ENCODE measurements around the gene DGAT2L6.

The DGAT2L6 gene

DNA sequence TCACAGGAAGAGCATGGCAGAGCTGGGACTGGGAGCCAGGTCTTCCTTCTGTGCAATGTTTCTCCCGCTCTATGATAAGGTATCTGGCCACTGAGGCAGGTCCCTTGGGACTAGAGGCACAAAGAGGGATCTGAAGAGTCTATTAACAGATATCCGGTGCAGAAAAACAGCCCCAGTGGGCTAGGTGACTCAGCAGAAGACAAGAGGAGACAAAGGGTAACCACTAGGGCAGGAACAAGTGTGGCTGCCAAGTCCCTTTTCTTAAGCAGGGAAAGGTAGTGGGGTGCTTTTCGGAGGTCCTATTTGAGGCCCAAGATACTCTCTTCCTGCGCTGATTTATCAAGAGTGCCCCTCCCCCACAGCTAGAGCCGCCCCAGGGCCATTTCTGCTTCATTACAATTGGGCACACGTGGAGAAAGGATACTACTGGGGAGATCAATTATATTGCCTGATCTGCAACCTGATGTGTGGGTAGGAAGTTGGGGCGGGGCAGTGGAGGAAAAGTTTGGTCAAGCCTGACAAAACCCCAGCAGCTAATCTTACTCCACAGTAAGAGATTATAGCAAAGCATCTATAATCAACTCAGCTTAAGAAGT lies at the start of gene DGAT2L6:
Gene DGAT2L6, plus strand, starts transcription at position 546 of the 596 bp plus-strand sequence. CDS start 100 bp downstream, outside the sequence.
- DNase-seq (ENCODE audit: low read depth in 2 of 2), result no peak

DNA sequence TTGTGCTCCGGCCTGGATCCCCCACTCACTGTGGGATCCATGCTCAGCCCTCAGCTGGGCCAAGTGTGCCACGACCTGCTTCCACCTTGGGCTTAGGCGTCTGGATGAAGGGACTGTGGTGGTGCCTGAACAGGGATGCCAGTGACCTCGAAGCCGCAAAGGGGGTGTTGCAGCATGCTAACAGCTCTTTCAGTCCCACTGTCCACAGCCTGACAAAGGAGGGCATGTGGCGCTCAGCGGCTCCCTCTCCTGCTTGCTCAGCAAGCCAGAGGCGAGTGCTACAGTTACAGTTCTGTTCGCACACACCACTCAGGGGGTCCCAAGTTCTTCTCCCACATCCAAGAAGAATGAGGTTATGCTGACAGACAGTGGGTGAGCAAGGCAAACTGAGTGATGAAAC lies 49.2 kb upstream of the DGAT2L6 start:
- no peak for DNase-seq (ENCODE audit: low read depth in 2 of 2)

GRCh38 chrX:70129816-70130215 lies 47.5 kb upstream of the DGAT2L6 start:
- no peak for DNase-seq (ENCODE audit: low read depth in 2 of 2)

DNA sequence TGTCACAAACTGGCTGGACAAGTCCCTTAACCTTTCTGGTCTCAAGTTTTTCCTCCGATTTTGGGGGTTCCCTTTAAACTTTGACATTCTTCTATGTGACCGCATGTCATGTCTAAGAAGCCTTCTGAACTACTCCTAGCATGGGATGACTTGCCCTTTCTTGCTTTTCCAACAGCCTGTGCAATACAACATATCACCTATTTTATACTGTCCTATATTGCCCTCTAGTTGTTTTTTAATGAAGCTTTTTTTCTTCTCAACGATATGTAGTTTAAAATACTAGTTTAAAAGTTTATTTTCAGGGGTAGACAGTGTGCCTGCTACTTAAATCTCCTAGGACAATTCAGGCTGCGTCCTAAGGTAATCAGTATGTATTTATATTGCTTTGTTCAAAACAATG lies 45.1 kb upstream of the DGAT2L6 start:
- no peak for DNase-seq (ENCODE audit: low read depth in 2 of 2)

DNA sequence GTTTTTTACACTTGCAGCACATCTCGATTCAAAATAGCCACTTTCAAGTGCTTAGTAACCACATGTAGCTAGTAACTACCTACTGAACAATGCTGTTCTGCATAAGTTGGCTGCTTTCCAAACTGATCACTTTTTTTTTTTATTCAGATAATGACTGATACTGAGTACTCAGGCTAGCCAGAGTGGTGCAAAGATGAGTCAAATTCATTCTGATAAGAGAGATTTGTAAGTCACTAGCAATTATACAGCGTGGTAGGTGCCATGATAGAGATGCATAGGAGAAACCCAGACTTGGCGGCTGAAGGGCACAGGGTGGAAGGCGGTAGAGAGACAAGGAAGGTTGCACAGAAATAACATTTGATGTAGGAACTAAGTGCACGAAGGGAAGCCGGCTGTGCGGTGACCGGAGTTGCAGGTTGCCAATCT lies 44.4 kb upstream of the DGAT2L6 start:
- DNase-seq (ENCODE audit: low read depth in 2 of 2), result no peak

DNA sequence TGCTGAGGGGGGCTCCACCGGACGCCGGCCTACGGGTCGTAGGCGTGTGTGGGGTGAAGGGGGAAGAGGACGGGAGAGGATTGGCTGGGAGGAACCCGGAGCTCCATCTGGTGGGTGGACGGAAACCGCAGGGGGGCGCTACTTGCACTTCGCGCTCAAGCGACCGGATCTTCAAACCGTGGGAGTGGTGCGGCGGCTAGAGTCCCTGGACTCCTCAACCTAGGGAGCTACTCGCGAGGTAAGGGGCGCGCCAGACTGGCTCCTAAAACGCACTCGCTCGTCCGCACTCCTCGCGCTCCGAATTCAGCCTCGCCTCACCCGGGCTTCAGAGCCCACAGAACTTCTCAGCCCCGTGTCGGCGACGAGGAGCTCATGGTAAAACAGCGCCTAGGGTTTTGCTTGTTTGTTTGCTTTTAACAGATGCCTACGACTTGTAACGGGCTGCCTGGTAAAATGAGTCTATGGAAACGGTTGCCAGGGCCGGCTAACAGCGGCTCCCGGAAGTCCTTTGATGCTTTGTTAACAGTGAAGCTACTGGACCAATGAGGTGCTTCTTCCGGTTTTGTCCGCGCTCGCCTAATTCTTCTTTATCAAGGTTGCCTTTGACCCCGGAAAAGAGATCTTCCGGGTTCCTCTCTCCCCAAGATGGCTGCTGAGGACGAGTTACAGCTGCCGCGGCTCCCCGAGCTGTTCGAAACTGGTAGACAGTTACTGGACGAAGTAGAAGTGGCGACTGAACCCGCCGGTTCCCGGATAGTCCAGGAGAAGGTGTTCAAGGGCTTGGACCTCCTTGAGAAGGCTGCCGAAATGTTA lies 43.8 kb upstream of the DGAT2L6 start, which contains the start of gene IGBP1:
Gene IGBP1, plus strand, starts transcription at position 145 of the 813 bp plus-strand sequence. Its CDS starts 501 bp downstream, at position 646.
- DNase-seq (ENCODE audit: low read depth in 2 of 2), result peak; percentile 45 to 55

DNA sequence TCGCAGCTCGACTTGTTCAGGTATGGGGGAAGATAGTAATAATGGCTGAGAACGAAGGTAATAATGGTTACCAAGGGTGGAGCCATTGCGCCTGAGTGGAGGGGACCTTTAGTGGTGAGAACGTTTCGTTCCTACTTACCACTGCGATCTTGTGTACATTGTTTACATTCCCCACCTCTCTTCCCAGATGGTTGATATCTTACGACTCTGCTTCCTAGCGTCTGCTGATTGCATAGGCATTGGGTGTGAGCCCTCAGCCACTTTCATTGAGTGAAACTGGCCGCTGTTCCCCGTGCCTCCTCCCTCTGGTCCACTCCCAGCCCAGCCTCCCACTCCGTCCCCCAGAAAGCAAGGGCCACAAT lies 43.2 kb upstream of the DGAT2L6 start:
- DNase-seq (ENCODE audit: low read depth in 2 of 2), result no peak

GRCh38 chrX:70138622-70139021 lies 38.7 kb upstream of the DGAT2L6 start:
- DNase-seq (ENCODE audit: low read depth in 2 of 2), result no peak

GRCh38 chrX:70139736-70140135 lies 37.5 kb upstream of the DGAT2L6 start:
- DNase-seq (ENCODE audit: low read depth in 2 of 2), result no peak

DNA sequence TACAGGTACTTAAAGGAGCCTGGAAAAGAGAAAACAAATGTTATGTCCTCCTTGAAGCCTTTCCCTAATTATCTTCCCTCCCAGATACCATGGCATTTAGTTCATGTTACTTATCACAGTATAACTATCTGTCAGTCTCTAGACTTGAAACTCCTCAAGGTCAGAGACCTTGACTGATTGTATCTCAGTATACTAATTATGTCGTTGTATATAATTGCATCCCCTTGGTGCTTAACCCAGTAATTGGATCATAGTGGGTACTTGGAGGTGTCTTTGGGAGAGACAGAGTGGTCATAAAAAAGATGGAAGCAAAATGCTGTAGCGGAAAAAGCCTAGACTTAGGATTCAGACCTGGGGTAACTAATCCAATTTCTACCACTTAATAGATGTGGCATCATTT lies 35.9 kb upstream of the DGAT2L6 start:
- DNase-seq (ENCODE audit: low read depth in 2 of 2), result no peak

DNA sequence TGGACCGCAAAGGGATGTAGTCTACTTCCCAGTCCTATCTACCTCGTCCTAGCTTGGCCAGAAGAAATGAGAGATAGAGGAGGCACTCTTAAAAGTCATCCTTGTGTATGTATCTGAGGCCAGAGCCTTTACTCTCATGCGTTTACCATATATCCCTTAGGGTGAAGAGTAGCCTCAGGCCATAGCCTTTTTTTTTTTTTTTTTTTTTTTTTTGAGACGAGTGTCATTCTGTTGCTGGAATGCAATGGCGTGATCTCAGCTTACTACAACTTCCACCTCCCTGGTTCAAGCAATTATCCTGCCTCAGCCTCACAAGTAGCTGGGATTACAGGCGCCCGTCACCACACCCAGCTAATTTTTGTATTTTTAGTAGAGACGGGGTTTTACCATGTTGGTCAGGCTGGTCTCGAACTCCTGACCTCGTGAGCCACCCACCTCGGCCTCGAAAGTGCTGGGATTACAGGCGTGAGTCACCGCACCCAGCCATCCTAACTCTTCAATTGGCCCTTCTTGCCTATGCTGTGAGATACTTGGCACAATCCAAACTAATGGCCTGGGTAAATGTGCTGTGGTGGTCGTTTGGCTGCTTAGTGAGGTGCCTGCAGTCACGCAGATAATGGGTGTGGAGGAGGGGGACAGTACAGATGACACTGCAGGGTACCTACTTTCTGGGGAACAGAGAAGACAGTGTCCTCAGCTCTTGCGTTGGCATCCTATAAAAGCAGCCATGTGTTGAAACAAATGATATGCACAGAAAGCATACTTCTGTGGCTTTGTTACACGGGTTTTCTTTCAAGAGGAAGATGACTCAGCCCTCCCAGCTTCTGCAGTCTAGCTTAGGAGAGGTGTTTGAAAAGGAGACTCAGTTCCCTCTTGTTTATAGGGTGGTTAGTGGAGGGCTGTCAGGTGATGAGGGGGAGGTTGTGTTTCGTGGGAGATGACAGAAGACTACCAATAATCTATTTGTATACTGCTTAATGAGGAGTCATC lies 10.4 kb upstream of the DGAT2L6 start:
- no peak for DNase-seq (ENCODE audit: low read depth in 2 of 2)

DNA sequence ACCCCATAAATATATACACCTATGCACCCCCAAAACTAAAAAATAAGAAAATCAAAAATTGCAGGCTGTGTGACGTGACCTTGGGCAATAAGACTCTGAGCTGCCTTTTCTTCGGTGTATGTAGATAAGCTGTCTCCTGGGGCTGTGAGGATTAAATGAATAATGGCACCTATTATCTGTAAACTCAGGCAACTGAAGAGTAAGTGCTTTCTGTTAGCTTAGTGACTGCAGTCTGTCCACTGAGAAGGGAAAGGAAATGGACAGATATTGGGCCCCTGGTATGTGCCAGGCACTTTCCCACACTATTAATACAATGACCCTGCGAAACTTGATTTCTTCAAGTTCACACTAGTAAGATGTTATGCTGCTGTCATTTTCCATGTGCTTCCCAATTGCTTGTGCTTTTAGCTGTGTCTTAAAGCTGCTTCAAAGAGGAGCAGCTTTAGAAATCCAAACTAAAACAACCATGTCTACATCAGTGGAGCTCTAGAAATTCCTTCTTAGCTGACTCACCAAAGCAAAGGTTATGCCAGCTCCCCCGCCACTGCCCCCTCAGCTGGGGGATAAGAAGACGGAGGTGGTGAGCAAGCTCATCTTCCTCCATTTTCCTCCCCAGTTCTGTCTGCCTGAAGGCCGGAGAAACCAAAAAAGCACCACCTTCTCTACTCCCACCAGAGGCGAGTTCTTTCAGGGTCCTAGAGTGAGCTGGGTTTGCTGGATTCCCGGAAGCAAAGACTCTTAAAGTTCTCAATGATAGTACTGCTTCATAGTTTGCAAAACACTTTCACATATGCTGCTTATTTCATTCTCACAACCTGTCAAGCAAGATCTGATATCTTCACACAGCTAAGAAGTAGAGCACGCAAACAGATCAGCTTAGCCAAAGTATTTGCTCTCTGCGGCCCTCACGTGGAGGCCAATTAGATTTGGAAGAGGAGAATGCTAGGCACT lies 8.8 kb upstream of the DGAT2L6 start:
- no peak for DNase-seq (ENCODE audit: low read depth in 2 of 2)

- no peak for DNase-seq (ENCODE audit: low read depth in 2 of 2)
Measured at GRCh38 chrX:70169281-70169680, 8.0 kb upstream of the DGAT2L6 start.

DNA sequence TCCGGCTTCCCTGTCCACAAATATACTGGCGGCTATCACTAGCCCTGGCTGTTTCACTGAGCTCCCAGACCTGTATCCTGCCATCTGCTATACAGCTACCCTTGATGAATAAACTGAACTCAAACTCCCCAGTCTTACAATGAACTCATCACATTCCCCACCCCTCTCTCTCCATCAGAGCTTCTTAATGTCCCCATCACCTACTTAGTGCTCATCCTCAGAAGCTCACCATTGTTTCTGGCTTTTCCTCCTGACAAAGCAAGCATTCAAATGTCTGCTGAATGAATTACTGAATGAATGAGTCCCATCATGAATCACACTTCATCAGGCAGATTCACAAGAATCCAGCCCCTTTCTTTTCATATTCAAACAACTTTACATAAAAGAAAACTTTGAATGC lies 5.7 kb upstream of the DGAT2L6 start:
- no peak for DNase-seq (ENCODE audit: low read depth in 2 of 2)

DNA sequence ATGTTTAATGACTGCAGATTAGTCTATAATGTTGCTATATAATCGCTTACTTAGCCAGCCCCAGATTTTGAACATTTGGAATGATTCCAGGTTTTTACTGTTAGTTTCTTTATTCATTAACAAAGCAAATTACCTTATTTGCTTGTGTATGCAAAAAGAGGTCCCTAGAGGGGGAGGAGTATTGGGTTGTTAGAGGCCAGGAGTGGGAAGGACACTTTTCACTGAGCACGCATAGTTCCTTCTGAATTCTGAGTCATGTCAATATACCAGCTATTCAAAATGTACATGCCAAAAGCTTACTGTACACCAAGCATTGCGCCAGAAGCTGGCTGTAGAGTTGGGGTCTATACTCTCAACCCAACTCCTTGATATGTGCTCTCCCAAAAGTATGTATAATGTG lies 5.1 kb upstream of the DGAT2L6 start:
- no peak for DNase-seq (ENCODE audit: low read depth in 2 of 2)

GRCh38 chrX:70172964-70173363 lies 4.3 kb upstream of the DGAT2L6 start:
- no peak for DNase-seq (ENCODE audit: low read depth in 2 of 2)

DNA sequence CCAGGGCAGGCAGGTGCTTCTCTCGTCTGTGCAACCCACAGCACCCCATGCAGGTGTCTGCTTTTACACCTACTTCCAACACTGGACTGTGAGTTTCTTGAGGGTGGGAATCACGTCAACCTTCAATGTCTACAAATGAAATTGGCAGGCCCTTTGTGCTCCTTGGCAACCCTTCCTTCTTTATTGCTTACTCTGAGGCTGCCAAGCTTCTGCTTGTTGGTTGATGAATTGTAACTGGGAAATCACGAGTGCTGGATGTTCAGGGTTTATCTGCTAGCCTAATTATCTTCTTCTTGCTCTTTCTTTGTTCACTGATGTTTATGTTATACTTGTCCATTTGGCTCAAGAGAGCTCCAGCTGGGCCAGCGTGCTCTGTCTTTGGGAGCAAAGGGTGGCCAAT lies 2.5 kb upstream of the DGAT2L6 start:
- DNase-seq (ENCODE audit: low read depth in 2 of 2), result no peak

DNA sequence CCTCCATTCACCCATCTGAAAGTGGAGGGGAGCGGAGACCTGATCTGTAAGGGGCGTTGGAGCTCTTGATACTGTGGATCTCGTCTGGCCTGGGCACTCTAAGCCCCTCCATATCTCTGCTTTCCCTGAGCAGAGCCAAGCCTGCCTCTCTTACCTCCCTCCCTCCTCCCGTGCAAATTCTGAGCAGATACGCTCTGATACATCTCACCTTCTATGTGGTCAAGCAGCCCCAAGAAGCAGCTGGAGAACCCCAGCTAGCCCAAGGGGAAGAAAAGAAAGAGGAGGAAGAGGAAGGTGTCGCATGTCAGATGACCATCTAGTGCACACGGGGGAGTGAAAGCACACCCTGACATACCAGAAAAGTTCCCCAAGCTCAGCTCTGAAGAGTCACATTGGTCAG lies 1.9 kb upstream of the DGAT2L6 start:
- no peak for DNase-seq (ENCODE audit: low read depth in 2 of 2)

DNA sequence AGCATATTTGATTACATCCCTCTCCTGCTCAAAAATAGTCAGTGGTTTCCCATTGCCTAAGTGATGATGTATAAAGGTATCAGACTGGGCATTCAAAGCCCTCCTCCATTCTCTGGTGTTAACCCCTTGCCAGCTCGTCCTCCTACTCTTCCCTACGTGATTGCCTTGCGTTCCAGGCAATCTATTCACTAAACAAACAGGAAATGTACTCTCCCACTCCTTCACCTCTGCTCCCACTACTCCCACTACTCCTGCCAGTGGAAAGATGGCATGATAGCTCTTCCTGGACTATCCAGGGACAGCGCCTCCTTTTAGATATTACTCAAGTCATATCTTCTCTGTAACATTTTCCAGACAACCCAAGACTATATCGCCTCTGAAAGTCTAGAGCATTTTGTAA lies 5.8 kb downstream of the DGAT2L6 start:
- DNase-seq (ENCODE audit: low read depth in 2 of 2), result no peak

- DNase-seq (ENCODE audit: low read depth in 2 of 2), result no peak
Measured at GRCh38 chrX:70190225-70190624, 12.9 kb downstream of the DGAT2L6 start.
